GM23338 (cell line): ENCODE results near the gene DSG2.

ENCODE experiments used
- EZH2 ChIP-seq: fragments of 200-600 bp; sonication (generic); IDR thresholded peaks from one replicate; pipeline ENCODE4 v1.8.0; 2017; ENCODE audit warnings: antibody characterized with exemption, mild to moderate bottlenecking, low read depth; ENCODE audit not compliant: unreplicated experiment
- EZH2phosphoT487 ChIP-seq: fragments of 200-600 bp; sonication (generic); IDR thresholded peaks from one replicate; pipeline ENCODE4 v1.8.1; 2018; ENCODE audit warnings: antibody characterized with exemption; ENCODE audit not compliant: unreplicated experiment
- POLR2AphosphoS5 ChIP-seq: IDR thresholded peaks from 2 replicates; pipeline ENCODE4 v1.6.1; 2016; ENCODE audit warnings: antibody characterized with exemption, low read depth
- TF ChIP-seq, protein P1 (sequence below), 2 experiments: fragments of 200-600 bp in 1 of 2; sonication (generic) in 1 of 2; conservative IDR thresholded peaks; 2 replicates each; pipeline versions ENCODE4 v1.5.1 to v1.6.1; 2016 to 2017; ENCODE audit warnings: antibody characterized with exemption in 2 of 2, low read depth in 2 of 2, mild to moderate bottlenecking in 2 of 2, moderate library complexity in 1 of 2
- TF ChIP-seq, protein P2 (sequence below): IDR thresholded peaks from one replicate; pipeline ENCODE4 v1.6.1; 2018; ENCODE audit warnings: antibody characterized with exemption; ENCODE audit not compliant: unreplicated experiment
- TF ChIP-seq, protein P3 (sequence below): fragments of 250-450 bp; sonication (Bioruptor Pico); IDR thresholded peaks from 2 replicates; pipeline ENCODE4 v1.5.0; 2020; ENCODE audit warnings: mild to moderate bottlenecking, moderate library complexity

DNA sequence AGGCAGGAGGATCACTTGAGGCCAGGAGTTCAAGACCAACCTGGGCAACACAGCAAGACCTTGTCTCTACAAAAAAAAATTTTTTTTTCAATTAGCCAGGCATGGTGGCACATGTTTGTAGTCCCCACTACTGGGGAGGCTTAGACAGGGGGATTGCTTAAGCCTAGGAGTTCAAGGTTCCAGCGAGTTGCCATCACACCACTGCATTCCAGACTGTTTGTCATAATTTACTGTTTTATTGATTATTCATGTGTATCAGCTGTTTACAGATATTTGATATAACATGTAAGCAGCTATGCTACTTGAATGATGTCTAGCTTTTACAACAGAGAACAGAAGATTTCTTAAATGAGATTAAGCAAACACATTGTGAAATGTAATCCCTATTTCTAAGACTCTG, 35.3 kb downstream of the DSG2 start:
- TF ChIP-seq EZH2phosphoT487 (no peak), EZH2 (no peak), POLR2AphosphoS5 (no peak)
- TF ChIP-seq, protein P1, sequence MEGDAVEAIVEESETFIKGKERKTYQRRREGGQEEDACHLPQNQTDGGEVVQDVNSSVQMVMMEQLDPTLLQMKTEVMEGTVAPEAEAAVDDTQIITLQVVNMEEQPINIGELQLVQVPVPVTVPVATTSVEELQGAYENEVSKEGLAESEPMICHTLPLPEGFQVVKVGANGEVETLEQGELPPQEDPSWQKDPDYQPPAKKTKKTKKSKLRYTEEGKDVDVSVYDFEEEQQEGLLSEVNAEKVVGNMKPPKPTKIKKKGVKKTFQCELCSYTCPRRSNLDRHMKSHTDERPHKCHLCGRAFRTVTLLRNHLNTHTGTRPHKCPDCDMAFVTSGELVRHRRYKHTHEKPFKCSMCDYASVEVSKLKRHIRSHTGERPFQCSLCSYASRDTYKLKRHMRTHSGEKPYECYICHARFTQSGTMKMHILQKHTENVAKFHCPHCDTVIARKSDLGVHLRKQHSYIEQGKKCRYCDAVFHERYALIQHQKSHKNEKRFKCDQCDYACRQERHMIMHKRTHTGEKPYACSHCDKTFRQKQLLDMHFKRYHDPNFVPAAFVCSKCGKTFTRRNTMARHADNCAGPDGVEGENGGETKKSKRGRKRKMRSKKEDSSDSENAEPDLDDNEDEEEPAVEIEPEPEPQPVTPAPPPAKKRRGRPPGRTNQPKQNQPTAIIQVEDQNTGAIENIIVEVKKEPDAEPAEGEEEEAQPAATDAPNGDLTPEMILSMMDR (conservative IDR thresholded peaks at IDR 0.05; ENCODE audit: low read depth in 2 of 2), result no peak
- TF ChIP-seq, protein P2, sequence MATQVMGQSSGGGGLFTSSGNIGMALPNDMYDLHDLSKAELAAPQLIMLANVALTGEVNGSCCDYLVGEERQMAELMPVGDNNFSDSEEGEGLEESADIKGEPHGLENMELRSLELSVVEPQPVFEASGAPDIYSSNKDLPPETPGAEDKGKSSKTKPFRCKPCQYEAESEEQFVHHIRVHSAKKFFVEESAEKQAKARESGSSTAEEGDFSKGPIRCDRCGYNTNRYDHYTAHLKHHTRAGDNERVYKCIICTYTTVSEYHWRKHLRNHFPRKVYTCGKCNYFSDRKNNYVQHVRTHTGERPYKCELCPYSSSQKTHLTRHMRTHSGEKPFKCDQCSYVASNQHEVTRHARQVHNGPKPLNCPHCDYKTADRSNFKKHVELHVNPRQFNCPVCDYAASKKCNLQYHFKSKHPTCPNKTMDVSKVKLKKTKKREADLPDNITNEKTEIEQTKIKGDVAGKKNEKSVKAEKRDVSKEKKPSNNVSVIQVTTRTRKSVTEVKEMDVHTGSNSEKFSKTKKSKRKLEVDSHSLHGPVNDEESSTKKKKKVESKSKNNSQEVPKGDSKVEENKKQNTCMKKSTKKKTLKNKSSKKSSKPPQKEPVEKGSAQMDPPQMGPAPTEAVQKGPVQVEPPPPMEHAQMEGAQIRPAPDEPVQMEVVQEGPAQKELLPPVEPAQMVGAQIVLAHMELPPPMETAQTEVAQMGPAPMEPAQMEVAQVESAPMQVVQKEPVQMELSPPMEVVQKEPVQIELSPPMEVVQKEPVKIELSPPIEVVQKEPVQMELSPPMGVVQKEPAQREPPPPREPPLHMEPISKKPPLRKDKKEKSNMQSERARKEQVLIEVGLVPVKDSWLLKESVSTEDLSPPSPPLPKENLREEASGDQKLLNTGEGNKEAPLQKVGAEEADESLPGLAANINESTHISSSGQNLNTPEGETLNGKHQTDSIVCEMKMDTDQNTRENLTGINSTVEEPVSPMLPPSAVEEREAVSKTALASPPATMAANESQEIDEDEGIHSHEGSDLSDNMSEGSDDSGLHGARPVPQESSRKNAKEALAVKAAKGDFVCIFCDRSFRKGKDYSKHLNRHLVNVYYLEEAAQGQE, result no peak
- TF ChIP-seq, protein P3, sequence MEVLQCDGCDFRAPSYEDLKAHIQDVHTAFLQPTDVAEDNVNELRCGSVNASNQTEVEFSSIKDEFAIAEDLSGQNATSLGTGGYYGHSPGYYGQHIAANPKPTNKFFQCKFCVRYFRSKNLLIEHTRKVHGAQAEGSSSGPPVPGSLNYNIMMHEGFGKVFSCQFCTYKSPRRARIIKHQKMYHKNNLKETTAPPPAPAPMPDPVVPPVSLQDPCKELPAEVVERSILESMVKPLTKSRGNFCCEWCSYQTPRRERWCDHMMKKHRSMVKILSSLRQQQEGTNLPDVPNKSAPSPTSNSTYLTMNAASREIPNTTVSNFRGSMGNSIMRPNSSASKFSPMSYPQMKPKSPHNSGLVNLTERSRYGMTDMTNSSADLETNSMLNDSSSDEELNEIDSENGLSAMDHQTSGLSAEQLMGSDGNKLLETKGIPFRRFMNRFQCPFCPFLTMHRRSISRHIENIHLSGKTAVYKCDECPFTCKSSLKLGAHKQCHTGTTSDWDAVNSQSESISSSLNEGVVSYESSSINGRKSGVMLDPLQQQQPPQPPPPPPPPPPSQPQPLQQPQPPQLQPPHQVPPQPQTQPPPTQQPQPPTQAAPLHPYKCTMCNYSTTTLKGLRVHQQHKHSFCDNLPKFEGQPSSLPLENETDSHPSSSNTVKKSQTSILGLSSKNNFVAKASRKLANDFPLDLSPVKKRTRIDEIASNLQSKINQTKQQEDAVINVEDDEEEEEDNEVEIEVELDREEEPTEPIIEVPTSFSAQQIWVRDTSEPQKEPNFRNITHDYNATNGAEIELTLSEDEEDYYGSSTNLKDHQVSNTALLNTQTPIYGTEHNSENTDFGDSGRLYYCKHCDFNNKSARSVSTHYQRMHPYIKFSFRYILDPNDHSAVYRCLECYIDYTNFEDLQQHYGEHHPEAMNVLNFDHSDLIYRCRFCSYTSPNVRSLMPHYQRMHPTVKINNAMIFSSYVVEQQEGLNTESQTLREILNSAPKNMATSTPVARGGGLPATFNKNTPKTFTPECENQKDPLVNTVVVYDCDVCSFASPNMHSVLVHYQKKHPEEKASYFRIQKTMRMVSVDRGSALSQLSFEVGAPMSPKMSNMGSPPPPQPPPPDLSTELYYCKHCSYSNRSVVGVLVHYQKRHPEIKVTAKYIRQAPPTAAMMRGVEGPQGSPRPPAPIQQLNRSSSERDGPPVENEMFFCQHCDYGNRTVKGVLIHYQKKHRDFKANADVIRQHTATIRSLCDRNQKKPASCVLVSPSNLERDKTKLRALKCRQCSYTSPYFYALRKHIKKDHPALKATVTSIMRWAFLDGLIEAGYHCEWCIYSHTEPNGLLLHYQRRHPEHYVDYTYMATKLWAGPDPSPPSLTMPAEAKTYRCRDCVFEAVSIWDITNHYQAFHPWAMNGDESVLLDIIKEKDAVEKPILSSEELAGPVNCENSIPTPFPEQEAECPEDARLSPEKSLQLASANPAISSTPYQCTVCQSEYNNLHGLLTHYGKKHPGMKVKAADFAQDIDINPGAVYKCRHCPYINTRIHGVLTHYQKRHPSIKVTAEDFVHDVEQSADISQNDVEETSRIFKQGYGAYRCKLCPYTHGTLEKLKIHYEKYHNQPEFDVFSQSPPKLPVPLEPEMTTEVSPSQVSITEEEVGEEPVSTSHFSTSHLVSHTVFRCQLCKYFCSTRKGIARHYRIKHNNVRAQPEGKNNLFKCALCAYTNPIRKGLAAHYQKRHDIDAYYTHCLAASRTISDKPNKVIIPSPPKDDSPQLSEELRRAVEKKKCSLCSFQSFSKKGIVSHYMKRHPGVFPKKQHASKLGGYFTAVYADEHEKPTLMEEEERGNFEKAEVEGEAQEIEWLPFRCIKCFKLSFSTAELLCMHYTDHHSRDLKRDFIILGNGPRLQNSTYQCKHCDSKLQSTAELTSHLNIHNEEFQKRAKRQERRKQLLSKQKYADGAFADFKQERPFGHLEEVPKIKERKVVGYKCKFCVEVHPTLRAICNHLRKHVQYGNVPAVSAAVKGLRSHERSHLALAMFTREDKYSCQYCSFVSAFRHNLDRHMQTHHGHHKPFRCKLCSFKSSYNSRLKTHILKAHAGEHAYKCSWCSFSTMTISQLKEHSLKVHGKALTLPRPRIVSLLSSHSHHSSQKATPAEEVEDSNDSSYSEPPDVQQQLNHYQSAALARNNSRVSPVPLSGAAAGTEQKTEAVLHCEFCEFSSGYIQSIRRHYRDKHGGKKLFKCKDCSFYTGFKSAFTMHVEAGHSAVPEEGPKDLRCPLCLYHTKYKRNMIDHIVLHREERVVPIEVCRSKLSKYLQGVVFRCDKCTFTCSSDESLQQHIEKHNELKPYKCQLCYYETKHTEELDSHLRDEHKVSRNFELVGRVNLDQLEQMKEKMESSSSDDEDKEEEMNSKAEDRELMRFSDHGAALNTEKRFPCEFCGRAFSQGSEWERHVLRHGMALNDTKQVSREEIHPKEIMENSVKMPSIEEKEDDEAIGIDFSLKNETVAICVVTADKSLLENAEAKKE, result no peak
